Midbrain (tissue), 1 donor: Measurements from ENCODE around the gene ERMP1.
"Not testable (repeated sequence)": the region's sequence is repeated elsewhere in the genome, so short reads cannot be mapped to it uniquely, and the experiment has no call there.

Source experiments
- DNase-seq: peaks from one replicate; lab custom pipeline; 2025; lab: John Stamatoyannopoulos, UW

ERMP1 gene

DNA sequence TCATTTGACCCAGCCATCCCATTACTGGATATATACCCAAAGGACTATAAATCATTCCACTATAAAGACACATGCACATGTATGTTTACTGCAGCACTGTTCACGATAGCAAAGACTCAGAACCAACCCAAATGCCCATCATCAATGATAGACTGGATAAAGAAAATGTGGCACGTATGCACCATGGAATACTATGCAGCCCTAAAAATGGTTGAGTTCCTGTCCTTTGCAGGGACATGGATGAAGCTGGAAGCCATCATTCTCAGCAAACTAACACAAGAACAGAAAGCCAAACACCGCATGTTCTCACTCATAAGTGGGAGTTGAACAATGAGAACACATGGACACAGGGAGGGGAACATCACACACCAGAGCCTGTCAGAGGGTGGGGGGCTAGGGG is 49.5 kb downstream of the ERMP1 start:
- DNase-seq, result not testable (repeated sequence)

DNA sequence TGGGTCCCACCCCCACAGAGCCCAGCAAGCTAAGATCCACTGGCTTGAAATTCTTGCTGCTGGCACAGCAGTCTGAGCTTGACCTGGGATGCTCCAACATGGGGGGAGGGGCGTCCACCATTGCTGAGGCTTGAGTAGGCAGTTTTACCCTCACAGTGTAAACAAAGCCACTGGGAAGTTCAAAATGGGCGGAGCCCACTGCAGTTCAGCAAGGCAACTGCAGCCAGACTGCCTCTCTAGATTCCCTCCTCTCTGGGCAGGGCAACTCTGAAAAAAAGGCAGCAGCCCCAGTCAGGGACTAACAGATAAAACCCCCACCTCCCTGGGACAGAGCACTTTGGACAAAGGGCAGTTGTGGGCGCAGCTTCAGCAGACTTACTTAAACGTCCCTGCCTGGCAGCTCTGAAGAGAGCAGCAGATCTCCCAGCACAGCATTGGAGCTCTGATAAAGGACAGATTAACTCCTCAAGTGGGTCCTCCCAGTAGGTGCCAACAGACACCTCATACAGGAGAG is 53.2 kb downstream of the ERMP1 start:
- DNase-seq, result not testable (repeated sequence)

DNA sequence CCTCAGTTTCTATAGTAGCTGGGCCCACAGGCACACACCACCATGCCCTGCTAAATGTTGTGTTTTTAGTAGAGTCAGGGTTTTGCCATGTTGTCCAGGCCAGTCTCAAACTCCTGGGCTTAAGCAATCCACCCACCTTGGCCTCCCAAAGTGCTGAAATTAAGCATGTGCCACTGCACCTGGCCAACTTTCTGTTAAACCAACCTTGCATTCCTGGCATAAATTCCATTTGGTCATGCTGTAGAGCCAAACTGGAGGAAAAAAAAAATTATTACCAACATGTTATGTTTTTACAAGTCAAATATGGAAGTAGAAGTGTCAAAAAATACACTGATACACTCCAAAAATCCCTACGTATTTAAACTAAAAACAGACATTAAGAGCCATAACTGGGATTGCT is 54.1 kb downstream of the ERMP1 start:
- DNase-seq, result no peak

DNA sequence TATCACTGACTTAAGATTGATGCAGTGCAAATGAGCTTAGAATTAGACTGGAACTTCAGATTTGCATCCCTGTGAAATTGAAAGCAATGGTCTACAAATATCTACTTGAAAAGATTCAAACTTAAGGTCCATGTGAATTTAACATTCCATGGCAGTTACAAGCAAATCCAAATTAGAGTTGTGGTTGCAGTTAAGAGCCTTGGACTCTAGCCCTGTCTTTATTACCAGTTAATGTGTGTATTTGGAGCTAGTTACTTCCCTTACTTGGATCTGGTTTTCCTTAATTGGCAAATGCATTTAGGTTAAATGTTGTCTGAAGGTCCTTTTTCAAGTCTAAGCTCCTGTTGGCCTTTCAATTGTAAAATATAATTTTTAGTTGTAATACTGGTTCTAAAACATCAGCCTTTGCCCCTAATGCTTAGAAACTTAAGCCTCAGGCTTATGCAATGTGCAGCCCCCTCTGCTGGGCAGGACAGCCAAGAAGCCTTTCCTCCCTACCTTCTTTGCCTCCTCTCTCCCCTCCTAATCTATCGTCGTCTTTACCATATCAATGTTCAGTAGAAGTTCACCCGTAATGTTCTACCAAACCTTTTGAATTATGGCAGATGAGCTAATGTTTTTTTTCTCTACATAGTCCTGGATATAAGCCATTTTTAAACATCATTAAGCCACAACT is 59.5 kb downstream of the ERMP1 start:
- DNase-seq, result no peak

DNA sequence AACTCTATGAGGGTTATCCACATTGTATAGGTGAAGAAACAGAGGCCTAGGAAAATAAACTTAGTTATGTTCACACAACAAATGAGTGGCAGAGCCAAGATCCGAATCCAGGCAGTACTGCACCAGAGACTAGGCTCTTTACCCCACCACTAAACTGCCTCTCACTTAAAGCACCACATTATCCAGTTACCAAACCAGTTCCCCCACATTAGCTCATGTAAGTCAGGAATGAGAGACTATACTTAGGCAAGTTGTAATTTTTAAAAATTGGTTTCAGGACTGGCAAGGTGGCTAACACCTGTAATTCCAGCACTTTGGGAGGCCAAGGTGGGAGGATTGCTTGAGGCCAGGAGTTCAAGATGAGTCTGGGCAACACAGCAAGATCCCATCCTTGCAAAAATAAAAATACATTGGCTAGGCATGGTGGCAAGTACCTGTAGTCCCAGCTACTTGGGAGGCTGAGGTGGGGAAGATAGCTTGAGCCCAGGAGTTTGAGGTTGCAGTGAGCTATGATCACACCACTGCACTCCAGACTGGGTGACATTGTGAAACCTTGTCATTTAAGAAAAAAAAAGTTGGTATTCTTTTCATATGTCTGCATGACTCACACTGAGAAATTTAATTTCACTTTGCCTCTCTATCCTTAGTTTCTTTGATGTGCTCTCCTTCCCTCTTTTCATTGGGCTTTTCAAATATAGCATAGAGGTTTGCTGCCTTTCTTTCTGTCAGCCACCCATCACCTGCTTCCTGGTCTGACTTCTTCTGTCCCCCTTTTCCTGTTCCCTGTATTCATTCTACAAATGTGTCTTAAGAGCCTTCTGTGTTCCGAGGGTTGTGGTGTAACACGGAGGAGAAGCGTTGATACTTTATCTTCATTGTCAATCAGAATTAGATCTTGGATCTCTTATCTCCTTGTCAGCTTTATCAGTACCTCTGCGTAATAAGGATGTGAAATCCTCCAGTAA is 64.7 kb downstream of the ERMP1 start:
- no peak for DNase-seq

DNA sequence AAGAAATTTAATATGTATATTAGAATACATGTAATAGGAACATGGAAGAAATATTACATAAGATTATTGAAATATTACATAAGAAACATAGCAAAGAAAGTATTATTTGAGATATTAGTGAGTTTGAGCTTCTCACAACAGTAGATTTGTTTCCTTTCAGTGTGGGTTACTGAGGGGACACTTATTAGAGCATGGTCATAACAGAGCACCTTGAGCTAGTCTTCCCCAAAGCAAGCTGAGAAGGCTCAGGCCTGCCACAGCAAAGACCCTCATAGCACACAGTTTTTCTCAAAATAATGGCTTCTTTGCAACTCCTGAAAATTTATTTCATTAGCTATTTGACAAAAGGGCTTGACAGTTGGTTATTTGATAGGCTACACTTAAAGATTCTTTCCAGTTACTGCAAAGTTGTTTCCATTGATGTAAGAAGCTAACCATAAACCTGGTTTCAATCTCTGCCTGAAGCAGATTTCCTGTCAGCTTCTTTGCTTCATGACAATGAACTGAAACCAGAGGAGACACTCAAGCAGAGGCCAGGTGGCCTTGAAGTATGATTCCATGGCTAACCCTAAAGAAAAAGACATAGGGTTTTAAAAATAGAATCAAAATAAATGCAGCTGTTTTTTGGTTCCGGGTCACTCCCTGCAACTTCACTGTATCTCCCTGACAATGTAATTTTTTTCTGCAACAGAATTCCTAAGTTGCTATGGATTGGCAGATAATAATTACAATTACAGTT is 68.6 kb downstream of the ERMP1 start:
- DNase-seq, result no peak

DNA sequence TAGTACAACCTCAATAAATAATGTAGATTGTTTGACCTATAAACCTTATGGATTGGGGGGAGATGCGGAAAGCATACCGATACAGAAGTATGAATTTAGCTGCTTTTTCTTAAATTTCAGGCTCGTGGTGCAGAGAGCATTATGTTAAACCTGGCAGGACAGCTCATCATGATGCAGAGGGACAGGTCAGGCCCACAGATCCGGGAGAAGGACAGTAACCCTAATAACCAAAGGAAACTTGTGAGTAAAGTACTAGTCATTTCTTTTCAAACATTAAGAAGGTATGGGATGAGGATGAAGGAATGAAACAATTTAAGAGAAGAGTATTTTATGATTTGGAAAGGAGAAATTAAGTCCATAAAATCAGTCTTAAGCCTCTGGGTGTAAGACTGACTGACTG is 70.5 kb downstream of the ERMP1 start:
- no peak for DNase-seq

DNA sequence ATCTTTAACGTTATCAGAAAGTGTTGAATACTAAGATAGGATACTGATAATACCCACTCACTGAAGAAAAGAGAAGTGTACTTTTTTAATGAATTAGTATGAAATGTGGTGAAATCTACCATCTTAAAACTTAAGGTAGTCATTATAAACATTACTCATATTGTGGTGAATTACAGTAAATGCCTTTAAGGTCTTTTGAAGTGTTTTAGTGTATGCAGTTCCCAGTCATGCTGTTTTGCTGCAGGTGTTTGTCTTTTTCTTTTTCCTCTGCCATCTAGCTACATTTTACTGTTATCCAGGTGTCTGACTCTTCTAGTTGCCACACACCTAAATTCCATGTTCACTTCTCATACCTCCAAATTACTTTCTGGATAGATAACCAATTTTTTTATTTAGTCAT is 72.6 kb downstream of the ERMP1 start:
- no peak for DNase-seq

DNA sequence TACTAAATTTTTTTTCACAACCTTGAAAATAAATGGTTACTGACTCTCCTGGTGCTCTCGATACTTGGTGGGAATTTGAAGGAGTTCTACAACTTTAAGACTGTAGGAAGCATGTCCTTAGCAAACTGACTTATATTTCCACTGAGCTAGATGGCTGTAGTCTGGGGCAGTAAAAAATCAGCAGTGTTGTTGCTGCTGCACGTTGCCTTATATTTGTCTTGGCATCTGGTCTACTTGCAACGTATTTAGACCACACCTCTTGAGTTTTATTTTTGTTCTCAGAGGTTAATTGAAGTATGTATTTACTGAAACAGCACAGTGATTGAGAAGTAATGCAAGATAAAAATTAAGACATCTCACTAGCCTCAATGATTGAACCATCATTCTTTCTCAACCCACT is 76.3 kb downstream of the ERMP1 start:
- DNase-seq, result no peak

DNA sequence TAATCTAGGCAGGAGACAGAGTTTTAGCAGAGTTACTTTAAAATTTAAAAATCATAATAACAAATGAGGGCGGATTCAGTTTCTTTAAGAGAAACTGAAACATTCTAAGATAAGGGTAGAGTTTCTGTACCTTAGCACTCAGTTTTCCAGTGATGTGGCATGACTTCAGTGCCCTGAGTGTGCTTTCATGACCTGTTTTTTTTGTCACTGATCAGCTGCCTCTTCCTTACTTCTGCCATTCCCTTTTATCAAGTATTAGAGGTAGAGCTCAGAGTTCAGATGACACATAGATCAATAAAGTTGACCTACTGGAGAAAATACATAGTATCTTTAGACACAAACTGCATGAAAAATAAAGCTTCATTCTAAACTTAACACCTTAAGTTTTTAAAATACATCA is 82.3 kb downstream of the ERMP1 start:
- no peak for DNase-seq

DNA sequence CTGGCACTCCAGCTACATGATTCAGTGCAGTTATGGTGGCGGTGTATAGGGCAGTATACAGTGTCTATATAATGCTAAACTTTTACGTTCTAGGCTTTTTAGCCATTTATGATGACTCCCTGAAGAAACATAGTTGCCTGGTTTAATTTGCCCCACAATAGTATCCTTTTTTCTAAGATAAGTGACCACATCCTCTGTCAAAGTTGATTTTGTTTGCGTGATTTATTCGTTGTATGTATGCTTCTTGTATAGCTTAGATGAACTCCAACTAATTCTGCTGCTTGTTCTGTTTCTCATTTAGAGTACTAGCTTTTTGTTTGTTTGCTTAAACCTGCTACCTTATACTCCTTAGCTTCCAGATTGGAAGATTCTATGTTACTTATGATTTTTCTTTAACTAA is 83.6 kb downstream of the ERMP1 start:
- DNase-seq, result no peak

DNA sequence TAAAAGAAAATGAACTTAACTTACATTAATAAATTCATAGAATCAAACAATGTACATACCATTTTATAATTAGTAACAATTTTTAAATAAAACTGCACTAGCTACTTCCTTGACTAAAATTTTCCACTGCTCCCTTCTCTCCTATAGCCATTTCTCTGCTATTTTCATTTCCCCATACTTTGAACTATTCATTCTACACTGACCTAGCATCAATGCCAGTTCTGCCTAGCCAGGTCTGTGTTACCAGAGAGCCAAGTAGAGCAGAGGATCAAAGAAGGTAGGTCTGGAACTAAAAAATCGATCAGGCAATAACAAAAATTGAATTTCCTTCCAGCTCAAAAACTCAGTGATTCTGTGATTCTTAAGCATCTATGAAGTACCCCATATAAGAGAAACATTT is 84.5 kb downstream of the ERMP1 start:
- no peak for DNase-seq

DNA sequence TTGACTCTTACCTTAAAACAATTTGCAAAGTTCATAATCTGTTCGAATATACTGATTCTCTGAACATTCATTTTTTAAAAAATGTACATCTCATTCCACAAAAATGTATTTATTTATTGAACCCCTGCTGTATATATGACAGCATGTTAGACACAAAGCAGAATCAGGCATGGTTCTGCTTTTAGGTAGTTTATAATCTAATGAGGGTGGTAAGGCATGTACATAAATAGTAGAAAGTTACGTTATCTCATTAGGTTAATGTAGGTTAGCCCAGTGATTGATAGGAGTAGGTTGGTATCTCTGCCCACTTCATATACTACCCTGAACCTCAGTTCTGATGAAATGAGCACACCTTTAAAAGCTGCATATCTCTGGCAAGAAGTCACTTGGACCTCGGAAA is 89.8 kb downstream of the ERMP1 start:
- DNase-seq, result no peak

DNA sequence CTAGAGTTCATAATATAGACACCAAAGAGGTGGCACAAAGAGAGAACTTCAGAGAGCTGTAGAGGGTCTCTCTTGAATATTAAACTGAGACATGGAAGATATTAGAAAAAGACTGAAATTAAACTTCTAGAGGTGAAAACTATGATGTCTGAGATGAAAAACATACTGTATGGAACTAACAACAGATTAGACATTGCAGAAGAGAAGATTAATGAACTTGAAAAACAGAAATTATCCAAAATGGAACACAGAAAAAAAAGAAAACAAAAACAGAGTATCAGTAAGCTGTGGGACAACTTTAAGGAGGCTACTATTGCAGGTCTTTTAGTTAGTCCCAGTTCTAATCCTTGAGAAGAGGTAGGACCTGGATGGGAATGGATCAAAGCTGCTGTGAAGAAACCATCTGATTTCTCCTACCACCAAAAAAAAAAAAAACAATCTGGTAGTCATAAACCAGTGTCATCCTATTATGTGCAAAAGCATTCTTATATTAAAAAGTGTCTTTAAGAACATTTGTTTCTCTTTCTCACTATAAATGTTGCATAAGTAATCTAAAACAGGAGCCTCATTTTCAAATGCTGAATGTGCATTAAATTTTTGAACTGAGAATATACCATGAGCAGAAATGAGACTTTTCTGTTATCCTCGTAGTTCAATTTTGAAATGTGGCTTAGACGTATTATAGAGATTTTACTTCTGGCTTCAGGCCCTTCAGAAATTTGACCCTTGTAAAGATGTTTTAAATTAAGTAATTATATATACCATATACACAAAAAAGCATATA is 96.2 kb downstream of the ERMP1 start:
- no peak for DNase-seq

DNA sequence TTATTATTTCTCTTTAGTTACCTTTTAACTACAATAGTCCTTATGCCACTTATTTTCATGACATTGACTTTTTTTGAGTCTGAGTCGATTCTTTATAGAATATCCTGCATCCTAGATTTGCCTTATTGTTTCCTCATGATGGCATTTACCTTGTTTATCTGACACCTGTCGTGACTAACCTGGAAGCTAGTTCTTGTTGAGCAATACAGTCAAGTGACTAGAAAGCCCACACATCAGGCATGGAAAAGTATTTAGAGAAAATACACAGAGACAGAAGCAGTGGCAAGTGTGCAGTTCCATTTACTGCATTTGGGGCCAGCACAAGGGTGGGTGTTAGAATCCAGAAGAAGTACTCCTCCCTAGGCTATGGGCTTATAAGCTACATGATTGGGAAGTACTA is 97.8 kb downstream of the ERMP1 start:
- DNase-seq, result no peak
